Smooth muscle cell (in vitro differentiated cells): ENCODE measurements around the gene RUFY2. TPM values are rescaled to one million over a fixed set of nuclear protein-coding genes. Genes with fewer than 3 reads are reported as not detected.

Source experiments
- DNase-seq: peaks from one replicate; lab custom pipeline; 2025; ENCODE audit not compliant: unreplicated experiment; lab: John Stamatoyannopoulos, UW
- H2AFZ ChIP-seq: fragments of 200-600 bp; sonication (generic); 2 replicates; pipeline ENCODE4 v1.6.0; 2016; ENCODE audit warnings: antibody characterized with exemption, low read depth, mild to moderate bottlenecking
- H3F3A ChIP-seq: fragments of 200-600 bp; sonication (generic); 2 replicates; pipeline ENCODE4 v1.6.0; 2017; ENCODE audit warnings: antibody characterized with exemption, low read depth
- H3K27ac ChIP-seq: fragments of 200-600 bp; sonication (generic); 2 replicates; pipeline ENCODE4 v1.5.1; 2016; ENCODE audit warnings: low read depth, mild to moderate bottlenecking
- H3K27me3 ChIP-seq: fragments of 200-600 bp; sonication (generic); 2 replicates; pipeline ENCODE4 v1.6.1; 2016; ENCODE audit warnings: low read depth, mild to moderate bottlenecking
- H3K36me3 ChIP-seq: fragments of 200-600 bp; sonication (generic); 2 replicates; pipeline ENCODE4 v1.5.1; 2016; ENCODE audit warnings: low read depth
- H3K4me1 ChIP-seq: fragments of 200-600 bp; sonication (generic); 2 replicates; pipeline ENCODE4 v1.5.1; 2016; ENCODE audit warnings: low read depth
- H3K4me2 ChIP-seq: fragments of 200-600 bp; sonication (generic); 2 replicates; pipeline ENCODE4 v1.6.0; 2016; ENCODE audit warnings: mild to moderate bottlenecking
- H3K4me3 ChIP-seq: fragments of 200-600 bp; sonication (generic); 2 replicates; pipeline ENCODE4 v1.5.1; 2016; ENCODE audit warnings: mild to moderate bottlenecking
- H3K79me2 ChIP-seq: fragments of 200-600 bp; sonication (generic); 2 replicates; pipeline ENCODE4 v1.6.0; 2016; ENCODE audit warnings: low read depth, mild to moderate bottlenecking
- H3K9ac ChIP-seq: fragments of 200-600 bp; sonication (generic); 2 replicates; pipeline ENCODE4 v1.6.0; 2016; ENCODE audit warnings: low read depth
- H3K9me3 ChIP-seq: fragments of 200-600 bp; sonication (generic); replicated peaks from 2 replicates; pipeline ENCODE4 v1.5.1; 2016; ENCODE audit warnings: low read depth
- H4K20me1 ChIP-seq: fragments of 200-600 bp; sonication (generic); 2 replicates; pipeline ENCODE4 v1.6.0; 2016; ENCODE audit warnings: low read depth
- WGBS: methylation state at CpG from one replicate; pipeline ENCODE4 v1.1.7; 2016; ENCODE audit warnings: low lambda C conversion rate; 5-methylcytosine and 5-hydroxymethylcytosine counted together
- polyA plus RNA-seq: library from polyadenylated mRNA; unstranded; fragments of >200 nt; fragmentation: Nextera tagmentation; extraction: Ambion mirVana; gene quantifications from 2 replicates; pipeline ENCODE4 v1.2.1, GENCODE V29; 2016
- total RNA-seq: library from RNA; depleted of rRNA; stranded (reverse); fragments of >200 nt; gene quantifications from 2 replicates; pipeline ENCODE4 v1.2.3, GENCODE V29; 2014
- TF ChIP-seq, protein P1 (sequence below): fragments of 200-600 bp; sonication (generic); IDR thresholded peaks from 2 replicates; pipeline ENCODE4 v1.5.1; 2017; ENCODE audit warnings: borderline replicate concordance, mild to moderate bottlenecking, antibody characterized with exemption; ENCODE audit not compliant: insufficient read depth, poor library complexity, severe bottlenecking

The RUFY2 gene
- total and polyA plus RNA-seq, 2 experiments from 2014 or later, result 9.3 to 27.1 TPM

DNA sequence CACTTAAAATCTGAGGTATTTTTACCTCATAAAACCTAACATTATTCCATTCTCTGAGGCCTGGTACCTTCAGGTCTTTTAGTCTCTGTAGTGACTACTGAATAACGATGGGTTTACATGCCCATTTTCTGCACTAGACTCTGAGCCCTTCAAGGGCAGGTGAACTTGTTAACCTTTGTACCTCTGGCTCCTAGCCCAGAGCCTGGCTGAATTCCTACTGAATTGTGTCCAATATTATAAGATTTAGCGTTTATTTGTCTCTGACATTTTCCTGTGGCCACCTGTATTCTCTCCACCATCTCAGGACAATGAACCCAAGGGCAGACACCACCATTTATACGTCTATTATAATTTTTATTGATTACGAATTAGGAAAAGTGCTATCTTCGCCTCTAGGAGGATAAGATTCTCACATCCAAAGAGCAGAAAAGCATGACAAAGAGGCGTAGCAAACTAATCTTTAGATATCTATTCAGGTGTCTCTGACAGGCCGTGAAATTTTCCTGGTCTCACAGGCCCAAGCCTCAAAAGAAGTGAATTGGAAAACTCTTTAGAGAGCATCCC is 103.1 kb downstream of the RUFY2 start:
- no peak for DNase-seq

DNA sequence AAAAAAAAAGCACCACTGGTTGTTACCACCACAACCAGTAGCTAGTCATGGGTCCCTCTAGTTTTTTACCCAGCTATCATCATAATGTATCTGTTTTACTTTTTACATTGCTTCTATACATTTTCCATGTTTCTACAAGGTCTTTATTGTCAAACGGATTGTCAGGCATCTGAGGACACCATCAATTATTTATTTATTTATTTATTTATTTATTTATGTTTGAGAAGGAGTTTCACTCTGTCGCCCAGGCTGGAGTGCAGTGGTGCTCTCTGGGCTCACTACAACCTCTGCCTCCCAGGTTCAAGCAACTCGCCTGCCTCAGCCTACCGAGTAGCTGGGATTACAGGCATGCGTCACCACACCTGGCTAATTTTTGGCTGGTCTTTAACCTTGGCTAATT is 104.2 kb downstream of the RUFY2 start:
- Histone ChIP-seq H3K9ac (no peak overlapping the region), H3K4me1 (no peaks in the 10 kb centered on the region), H3F3A (no peaks in the 10 kb centered on the region), H3K79me2 (no peaks in the 10 kb centered on the region), H3K4me3 (no peak overlapping the region), H3K4me2 (no peak overlapping the region), H3K27me3 (no peaks in the 10 kb centered on the region), H3K36me3 (no peaks in the 10 kb centered on the region), H3K9me3 (no peaks in the 10 kb centered on the region), H4K20me1 (no peaks in the 10 kb centered on the region), H2AFZ (no peak overlapping the region), H3K27ac (no peak overlapping the region)
- 88% methylated on average over 5 of the region's 5 CpGs for WGBS
- TF ChIP-seq, protein P1, sequence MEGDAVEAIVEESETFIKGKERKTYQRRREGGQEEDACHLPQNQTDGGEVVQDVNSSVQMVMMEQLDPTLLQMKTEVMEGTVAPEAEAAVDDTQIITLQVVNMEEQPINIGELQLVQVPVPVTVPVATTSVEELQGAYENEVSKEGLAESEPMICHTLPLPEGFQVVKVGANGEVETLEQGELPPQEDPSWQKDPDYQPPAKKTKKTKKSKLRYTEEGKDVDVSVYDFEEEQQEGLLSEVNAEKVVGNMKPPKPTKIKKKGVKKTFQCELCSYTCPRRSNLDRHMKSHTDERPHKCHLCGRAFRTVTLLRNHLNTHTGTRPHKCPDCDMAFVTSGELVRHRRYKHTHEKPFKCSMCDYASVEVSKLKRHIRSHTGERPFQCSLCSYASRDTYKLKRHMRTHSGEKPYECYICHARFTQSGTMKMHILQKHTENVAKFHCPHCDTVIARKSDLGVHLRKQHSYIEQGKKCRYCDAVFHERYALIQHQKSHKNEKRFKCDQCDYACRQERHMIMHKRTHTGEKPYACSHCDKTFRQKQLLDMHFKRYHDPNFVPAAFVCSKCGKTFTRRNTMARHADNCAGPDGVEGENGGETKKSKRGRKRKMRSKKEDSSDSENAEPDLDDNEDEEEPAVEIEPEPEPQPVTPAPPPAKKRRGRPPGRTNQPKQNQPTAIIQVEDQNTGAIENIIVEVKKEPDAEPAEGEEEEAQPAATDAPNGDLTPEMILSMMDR, result no peak
- no peak for DNase-seq

More for the DNA sequence above, 103.1 kb downstream of the RUFY2 start:
- H3K9ac ChIP-seq, result no peak overlapping the region
- no peak overlapping the region for H2AFZ ChIP-seq
- no peaks in the 10 kb centered on the region for H3F3A ChIP-seq
- TF ChIP-seq, protein P1, result no peak
- no peaks in the 10 kb centered on the region for H4K20me1 ChIP-seq
- no peaks in the 10 kb centered on the region for H3K9me3 ChIP-seq
- H3K27ac ChIP-seq, result no peak overlapping the region
- 83% methylated on average over 7 of the region's 7 CpGs for WGBS
- H3K4me2 ChIP-seq, result no peak overlapping the region
- no peak overlapping the region for H3K4me3 ChIP-seq
- H3K79me2 ChIP-seq, result no peaks in the 10 kb centered on the region
- H3K4me1 ChIP-seq, result no peaks in the 10 kb centered on the region
- no peaks in the 10 kb centered on the region for H3K36me3 ChIP-seq
- H3K27me3 ChIP-seq, result no peaks in the 10 kb centered on the region

DNA sequence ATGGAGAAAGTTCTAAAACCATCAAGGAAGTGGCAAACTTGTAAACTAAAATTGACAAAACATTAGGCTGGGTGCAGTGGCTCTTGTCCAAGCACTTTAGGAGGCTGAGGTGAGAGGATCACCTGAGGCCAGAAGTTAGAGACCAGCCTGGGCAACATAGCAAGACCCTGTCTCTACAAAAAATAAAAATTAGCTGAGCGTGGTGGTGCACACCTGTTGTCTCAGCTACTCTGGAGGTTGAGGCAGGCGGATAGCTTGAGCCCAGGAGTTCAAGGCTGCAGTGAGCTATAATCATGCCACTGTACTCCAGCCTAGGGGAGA is 104.6 kb downstream of the RUFY2 start:
- no peaks in the 10 kb centered on the region for H3K79me2 ChIP-seq
- no peak overlapping the region for H3K27ac ChIP-seq
- WGBS, result 65% methylated on average over 2 of the region's 2 CpGs
- no peaks in the 10 kb centered on the region for H4K20me1 ChIP-seq
- H2AFZ ChIP-seq, result no peak overlapping the region
- TF ChIP-seq, protein P1, result no peak
- H3F3A ChIP-seq, result no peaks in the 10 kb centered on the region
- no peaks in the 10 kb centered on the region for H3K36me3 ChIP-seq
- H3K27me3 ChIP-seq, result no peaks in the 10 kb centered on the region
- H3K4me3 ChIP-seq, result no peak overlapping the region
- H3K9ac ChIP-seq, result no peak overlapping the region
- H3K4me1 ChIP-seq, result no peaks in the 10 kb centered on the region
- H3K4me2 ChIP-seq, result no peak overlapping the region
- no peak for DNase-seq
- H3K9me3 ChIP-seq, result no peaks in the 10 kb centered on the region

DNA sequence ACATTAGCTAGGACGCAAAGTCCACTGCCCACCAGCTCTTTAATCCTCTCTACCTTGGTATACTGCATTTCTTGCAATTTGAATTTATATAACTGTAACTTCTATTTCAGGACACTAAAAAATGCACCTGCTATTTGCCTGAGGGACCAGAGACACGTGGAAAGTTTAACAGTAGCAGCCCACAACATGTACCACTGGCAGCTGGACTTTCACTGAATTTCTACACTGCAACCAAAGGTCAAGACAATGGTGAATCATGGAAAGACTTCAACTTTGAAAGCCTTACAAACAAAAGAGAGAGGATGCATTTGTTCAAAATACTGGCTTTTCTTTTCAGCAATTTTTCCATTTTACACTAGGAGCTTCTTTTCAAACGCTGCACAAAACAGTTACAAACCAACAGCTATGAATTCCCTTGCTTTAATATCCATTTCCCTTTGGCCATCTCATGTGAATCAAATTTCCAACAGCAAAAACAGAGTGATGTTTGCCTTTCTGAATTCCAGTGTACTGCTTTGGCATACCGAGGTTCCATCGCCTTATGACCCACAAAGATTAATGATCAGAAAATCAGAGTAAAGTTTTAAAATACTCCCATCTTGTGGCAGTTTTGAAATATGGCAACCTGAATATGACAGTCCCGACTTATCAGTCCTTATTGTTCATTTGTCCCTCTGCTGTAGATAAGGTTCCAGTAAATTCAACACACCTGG is 105.1 kb downstream of the RUFY2 start:
- DNase-seq, result no peak
- no peak overlapping the region for H3K4me2 ChIP-seq
- WGBS, result 78% methylated on average over 6 of the region's 6 CpGs

More for the DNA sequence above, 105.1 kb downstream of the RUFY2 start:
- Histone ChIP-seq H2AFZ (no peak overlapping the region), H3K27me3 (no peaks in the 10 kb centered on the region), H4K20me1 (no peaks in the 10 kb centered on the region), H3F3A (no peaks in the 10 kb centered on the region), H3K4me1 (no peaks in the 10 kb centered on the region), H3K9ac (no peak overlapping the region), H3K36me3 (no peaks in the 10 kb centered on the region), H3K27ac (no peak overlapping the region), H3K79me2 (no peaks in the 10 kb centered on the region), H3K9me3 (no peaks in the 10 kb centered on the region), H3K4me3 (no peak overlapping the region)
- TF ChIP-seq, protein P1, result peak; percentile 57
